ENCODE measurements around the gene SUOX. TPM values are rescaled to one million over a fixed set of nuclear protein-coding genes. Genes with fewer than 3 reads are reported as not detected.
A peak's percentile ranks its signal among the peaks of the same experiment; 100 is the strongest.

The SUOX gene
- 11.8 and 15.8 TPM in 2 replicates for total RNA-seq (2014; rRNA removed; shearing (Covaris generic))

- no peaks in the 10 kb centered on the region for H3K27me3 ChIP-seq (replicated peaks)
- no peaks in the 10 kb centered on the region for H3K9me3 ChIP-seq (replicated peaks)
- 0 out of 2 replicates have a peak, but pooled peaks cover 4% of the 10 kb centered on the region for H3K4me1 ChIP-seq (replicated peaks)
- peak within 1 kb of the TSS; percentile 46 for H3K4me3 ChIP-seq
- peak; percentile 90 to 96 for DNase-seq (ENCODE audit: low read depth in 1 of 2, low spot score in 2 of 2)
- H3K36me3 ChIP-seq, result peaks cover 19% of the 10 kb centered on the region
- no peak within 1 kb of the TSS for H3K27ac ChIP-seq
These were observed at the start of gene SUOX for GRCh38 chr12:55996715-55997534. TSS of gene SUOX (plus strand) at chr12:55997276. CDS start at chr12:56002222, 4,946 bp downstream.

GRCh38 chr12:55955344-55955743, 41.7 kb upstream of the SUOX start:
- Histone ChIP-seq H3K27me3 (replicated peaks) (no peaks in the 10 kb centered on the region), H3K27ac (no peak overlapping the region), H3K9me3 (replicated peaks) (no peaks in the 10 kb centered on the region), H3K36me3 (no peaks in the 10 kb centered on the region), H3K4me1 (replicated peaks) (no peaks in the 10 kb centered on the region), H3K4me3 (no peak overlapping the region)
- no peak for DNase-seq (ENCODE audit: low read depth in 1 of 2, low spot score in 2 of 2)

DNA sequence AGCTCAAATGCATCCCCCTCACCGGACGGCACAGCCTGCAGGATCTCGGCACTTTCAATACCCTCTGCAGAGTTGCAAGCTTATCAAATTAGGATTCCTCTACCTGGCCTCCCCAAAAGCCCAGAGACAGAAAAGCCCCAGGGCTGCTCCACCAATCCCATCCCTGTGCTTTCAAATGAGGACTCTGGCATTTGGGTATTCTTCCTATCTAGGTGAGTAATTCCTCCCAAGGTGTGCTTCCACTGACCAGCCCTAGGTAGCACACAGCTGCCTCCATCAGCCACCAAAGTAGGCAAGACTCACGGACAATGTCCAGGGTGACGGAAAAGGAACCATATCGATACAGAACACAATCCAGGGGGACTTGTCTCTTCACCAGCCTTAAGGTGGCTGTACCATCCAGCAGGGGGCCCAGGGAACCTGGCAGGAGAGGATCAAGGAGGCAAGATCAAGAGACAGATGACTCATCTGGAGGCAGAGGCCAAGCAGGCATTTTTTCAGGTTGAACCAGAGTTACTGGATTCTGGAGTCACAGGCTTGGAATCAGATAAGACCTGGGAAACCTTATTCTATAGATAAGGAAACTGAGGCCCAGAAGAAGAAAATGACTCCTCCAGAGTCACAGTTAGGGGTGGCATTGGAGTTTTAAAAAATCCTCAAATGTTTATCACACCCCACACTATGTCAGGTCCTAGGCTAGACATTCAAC, 41.1 kb upstream of the SUOX start:
- H3K36me3 ChIP-seq, result no peaks in the 10 kb centered on the region

GRCh38 chr12:55957106-55957859, 39.8 kb upstream of the SUOX start:
- Histone ChIP-seq H3K4me3 (no peak overlapping the region), H3K27ac (no peak overlapping the region), H3K27me3 (replicated peaks) (no peaks in the 10 kb centered on the region), H3K36me3 (no peaks in the 10 kb centered on the region), H3K9me3 (replicated peaks) (no peaks in the 10 kb centered on the region), H3K4me1 (replicated peaks) (no peaks in the 10 kb centered on the region)
- DNase-seq (ENCODE audit: low read depth in 1 of 2, low spot score in 2 of 2), result no peak

More for the DNA sequence above, 41.1 kb upstream of the SUOX start:
- Histone ChIP-seq H3K27me3 (replicated peaks) (no peaks in the 10 kb centered on the region), H3K4me1 (replicated peaks) (no peaks in the 10 kb centered on the region), H3K27ac (no peak overlapping the region), H3K4me3 (no peak overlapping the region), H3K9me3 (replicated peaks) (no peaks in the 10 kb centered on the region)
- DNase-seq (ENCODE audit: low read depth in 1 of 2, low spot score in 2 of 2), result peak; percentile 22 to 67

DNA sequence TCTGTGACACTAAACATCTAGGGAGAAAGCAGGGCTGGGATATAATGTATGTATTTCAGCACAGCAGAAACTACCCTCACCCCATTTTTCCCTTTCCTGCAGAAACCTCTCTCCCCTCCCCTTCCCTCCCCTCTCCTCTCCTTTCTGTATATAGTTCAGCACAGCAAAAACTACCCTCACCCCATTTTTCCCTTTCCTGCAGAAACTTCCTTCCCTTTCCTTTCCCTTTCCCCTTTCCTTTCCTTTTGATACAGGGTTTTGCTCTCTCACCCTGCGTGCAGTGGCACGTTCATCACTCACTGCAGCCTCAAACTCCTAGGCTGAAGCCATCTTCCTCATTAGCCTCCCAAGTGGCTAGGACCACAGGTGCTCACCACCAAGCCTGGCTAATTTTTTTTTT, 33.3 kb upstream of the SUOX start:
- H3K4me3 ChIP-seq, result no peak overlapping the region
- DNase-seq (ENCODE audit: low read depth in 1 of 2, low spot score in 2 of 2), result no peak
- H3K27me3 ChIP-seq (replicated peaks), result no peaks in the 10 kb centered on the region

DNA sequence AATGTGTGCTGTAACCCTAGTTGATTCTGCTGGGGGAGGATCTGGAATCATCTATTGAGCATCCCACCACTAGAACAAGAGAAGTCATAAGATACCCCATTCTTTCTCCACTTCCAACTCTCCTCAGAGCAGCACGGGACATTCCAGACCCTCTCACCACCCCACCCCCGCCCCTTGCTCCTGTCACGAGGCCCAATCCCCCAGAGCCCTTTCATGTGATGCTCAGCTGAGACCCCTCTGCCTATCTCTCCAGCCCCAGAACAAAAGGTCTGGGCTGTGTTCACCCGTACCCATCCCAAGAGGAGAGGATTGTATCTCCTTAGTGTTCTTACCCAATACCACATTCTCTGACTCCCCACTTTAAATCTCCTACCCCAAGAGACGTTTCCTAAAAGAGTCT, 31.8 kb upstream of the SUOX start:
- Histone ChIP-seq H3K9me3 (replicated peaks) (no peaks in the 10 kb centered on the region), H3K27me3 (replicated peaks) (no peaks in the 10 kb centered on the region), H3K4me1 (replicated peaks) (peaks cover 16% of the 10 kb centered on the region), H3K4me3 (no peak overlapping the region), H3K27ac (no peak overlapping the region), H3K36me3 (peaks cover 20% of the 10 kb centered on the region)
- no peak for DNase-seq (ENCODE audit: low read depth in 1 of 2, low spot score in 2 of 2)

More for the DNA sequence above, 33.3 kb upstream of the SUOX start:
- Histone ChIP-seq H3K27ac (no peak overlapping the region), H3K9me3 (replicated peaks) (no peaks in the 10 kb centered on the region), H3K4me1 (replicated peaks) (peaks cover 16% of the 10 kb centered on the region), H3K36me3 (peaks cover 10% of the 10 kb centered on the region)

GRCh38 chr12:55965941-55966407, 31.1 kb upstream of the SUOX start, which contains the start of gene PMEL:
TSS of gene PMEL (minus strand) at chr12:55966042. CDS start at chr12:55966011, 31 bp downstream.
- Histone ChIP-seq H3K27me3 (replicated peaks) (no peaks in the 10 kb centered on the region), H3K9me3 (replicated peaks) (no peaks in the 10 kb centered on the region), H3K4me1 (replicated peaks) (peaks cover 16% of the 10 kb centered on the region), H3K4me3 (peak within 1 kb of the TSS; percentile 60), H3K27ac (peak within 1 kb of the TSS; percentile 57), H3K36me3 (peaks cover 27% of the 10 kb centered on the region)
- no peak for DNase-seq (ENCODE audit: low read depth in 1 of 2, low spot score in 2 of 2)

- Histone ChIP-seq H3K4me3 (peak within 1 kb of the TSS; percentile 60), H3K36me3 (peaks cover 34% of the 10 kb centered on the region), H3K27ac (peak within 1 kb of the TSS; percentile 57), H3K4me1 (replicated peaks) (peaks cover 19% of the 10 kb centered on the region), H3K27me3 (replicated peaks) (no peaks in the 10 kb centered on the region), H3K9me3 (replicated peaks) (no peaks in the 10 kb centered on the region)
- peak; percentile 84 to 92 for DNase-seq (ENCODE audit: low read depth in 1 of 2, low spot score in 2 of 2)
These were observed 30.4 kb upstream of the SUOX start, which contains the start of gene CDK2 for GRCh38 chr12:55966408-55967281. TSS of gene CDK2 (plus strand) at chr12:55966830. CDS start at chr12:55967009, 179 bp downstream.

GRCh38 chr12:55969356-55969755, 27.7 kb upstream of the SUOX start:
- H3K4me1 ChIP-seq (replicated peaks), result peaks cover 31% of the 10 kb centered on the region
- H3K36me3 ChIP-seq, result peaks cover 48% of the 10 kb centered on the region
- H3K27me3 ChIP-seq (replicated peaks), result no peaks in the 10 kb centered on the region
- DNase-seq (ENCODE audit: low read depth in 1 of 2, low spot score in 2 of 2), result no peak
- H3K4me3 ChIP-seq, result no peak overlapping the region
- no peaks in the 10 kb centered on the region for H3K9me3 ChIP-seq (replicated peaks)
- no peak overlapping the region for H3K27ac ChIP-seq

- Histone ChIP-seq H3K4me3 (no peak overlapping the region), H3K27me3 (replicated peaks) (no peaks in the 10 kb centered on the region), H3K27ac (no peak overlapping the region), H3K9me3 (replicated peaks) (no peaks in the 10 kb centered on the region), H3K4me1 (replicated peaks) (peaks cover 35% of the 10 kb centered on the region), H3K36me3 (peaks cover 48% of the 10 kb centered on the region)
- no peak for DNase-seq (ENCODE audit: low read depth in 1 of 2, low spot score in 2 of 2)
These were observed 26.3 kb upstream of the SUOX start for GRCh38 chr12:55970775-55971174.

DNA sequence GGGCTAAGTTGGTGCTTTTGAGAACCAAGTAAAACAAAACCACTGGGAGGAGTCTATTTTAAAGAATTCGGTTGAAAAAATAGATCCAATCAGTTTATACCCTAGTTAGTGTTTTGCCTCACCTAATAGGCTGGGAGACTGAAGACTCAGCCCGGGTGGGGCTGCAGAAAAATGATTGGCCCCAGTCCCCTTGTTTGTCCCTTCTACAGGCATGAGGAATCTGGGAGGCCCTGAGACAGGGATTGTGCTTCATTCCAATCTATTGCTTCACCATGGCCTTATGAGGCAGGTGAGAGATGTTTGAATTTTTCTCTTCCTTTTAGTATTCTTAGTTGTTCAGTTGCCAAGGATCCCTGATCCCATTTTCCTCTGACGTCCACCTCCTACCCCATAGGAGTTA, 25.0 kb upstream of the SUOX start:
- peak overlapping the region; percentile 58 for H3K27ac ChIP-seq
- no peak overlapping the region for H3K4me3 ChIP-seq
- peaks cover 53% of the 10 kb centered on the region for H3K36me3 ChIP-seq
- no peaks in the 10 kb centered on the region for H3K27me3 ChIP-seq (replicated peaks)
- no peaks in the 10 kb centered on the region for H3K9me3 ChIP-seq (replicated peaks)
- peaks cover 30% of the 10 kb centered on the region for H3K4me1 ChIP-seq (replicated peaks)
- DNase-seq (ENCODE audit: low read depth in 1 of 2, low spot score in 2 of 2), result peak; percentile 60 to 63

GRCh38 chr12:55972456-55972855, 24.6 kb upstream of the SUOX start:
- DNase-seq (ENCODE audit: low read depth in 1 of 2, low spot score in 2 of 2), result no peak
- H3K4me3 ChIP-seq, result peak overlapping the region; percentile 35
- peaks cover 28% of the 10 kb centered on the region for H3K4me1 ChIP-seq (replicated peaks)
- H3K27ac ChIP-seq, result peak overlapping the region; percentile 58
- peaks cover 53% of the 10 kb centered on the region for H3K36me3 ChIP-seq
- H3K9me3 ChIP-seq (replicated peaks), result no peaks in the 10 kb centered on the region
- H3K27me3 ChIP-seq (replicated peaks), result no peaks in the 10 kb centered on the region
